Measurements from ENCODE around the gene MYO1F. TPM values are rescaled to one million over a fixed set of nuclear protein-coding genes. Genes with fewer than 3 reads are reported as not detected.

Gene MYO1F
- total RNA-seq, 2 experiments from 2014 or later, result 21.0 to 21.4 TPM

GRCh38 chr19:8482696-8483095 lies 94.5 kb downstream of the MYO1F start:
- DNase-seq (no peak), ATAC-seq (no peak)
- H3K36me3 Mint-ChIP-seq (ENCODE audit: low read depth), result peaks cover 76% of the 10 kb centered on the region
- H3K4me3 Mint-ChIP-seq, result no peak overlapping the region
- ChIA-PET CTCF (interaction anchor here (0.9 to 5.3 kb wide), 4 partner anchors 11 to 97 kb away, joined by 3 to 31 read pairs (median 3); partner anchors contain the start of gene MARCHF2), POLR2A (interaction anchor here (1.0 to 2.5 kb wide), 6 partner anchors 20 to 118 kb away, joined by 3 to 13 read pairs (median 4); partner anchors contain the start of genes ANGPTL4, HNRNPM and ZNF414)
- peak overlapping the region; percentile 53 for H3K27ac Mint-ChIP-seq
- H3K27me3 Mint-ChIP-seq, result no peaks in the 10 kb centered on the region
- peaks cover 69% of the 10 kb centered on the region for H3K4me1 Mint-ChIP-seq (ENCODE audit: low read depth)
- intact Hi-C loops (cut with micrococcal nuclease), result no loop called here
- H3K9me3 Mint-ChIP-seq, result no peaks in the 10 kb centered on the region
- TF ChIP-seq, protein P1, sequence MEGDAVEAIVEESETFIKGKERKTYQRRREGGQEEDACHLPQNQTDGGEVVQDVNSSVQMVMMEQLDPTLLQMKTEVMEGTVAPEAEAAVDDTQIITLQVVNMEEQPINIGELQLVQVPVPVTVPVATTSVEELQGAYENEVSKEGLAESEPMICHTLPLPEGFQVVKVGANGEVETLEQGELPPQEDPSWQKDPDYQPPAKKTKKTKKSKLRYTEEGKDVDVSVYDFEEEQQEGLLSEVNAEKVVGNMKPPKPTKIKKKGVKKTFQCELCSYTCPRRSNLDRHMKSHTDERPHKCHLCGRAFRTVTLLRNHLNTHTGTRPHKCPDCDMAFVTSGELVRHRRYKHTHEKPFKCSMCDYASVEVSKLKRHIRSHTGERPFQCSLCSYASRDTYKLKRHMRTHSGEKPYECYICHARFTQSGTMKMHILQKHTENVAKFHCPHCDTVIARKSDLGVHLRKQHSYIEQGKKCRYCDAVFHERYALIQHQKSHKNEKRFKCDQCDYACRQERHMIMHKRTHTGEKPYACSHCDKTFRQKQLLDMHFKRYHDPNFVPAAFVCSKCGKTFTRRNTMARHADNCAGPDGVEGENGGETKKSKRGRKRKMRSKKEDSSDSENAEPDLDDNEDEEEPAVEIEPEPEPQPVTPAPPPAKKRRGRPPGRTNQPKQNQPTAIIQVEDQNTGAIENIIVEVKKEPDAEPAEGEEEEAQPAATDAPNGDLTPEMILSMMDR (IDR thresholded peaks at IDR 0.05), result no peak

GRCh38 chr19:8481616-8482015 lies 95.6 kb downstream of the MYO1F start:
- no peaks in the 10 kb centered on the region for H3K27me3 Mint-ChIP-seq
- peak; percentile 25 for ATAC-seq
- intact Hi-C loops (cut with micrococcal nuclease), result no loop called here
- peaks cover 68% of the 10 kb centered on the region for H3K4me1 Mint-ChIP-seq (ENCODE audit: low read depth)
- no peaks in the 10 kb centered on the region for H3K9me3 Mint-ChIP-seq
- peak overlapping the region; percentile 72 for H3K27ac Mint-ChIP-seq
- TF ChIP-seq, protein P1 (IDR thresholded peaks at IDR 0.05), result no peak
- peaks cover 75% of the 10 kb centered on the region for H3K36me3 Mint-ChIP-seq (ENCODE audit: low read depth)
- no peak overlapping the region for H3K4me3 Mint-ChIP-seq
- ChIA-PET CTCF (interaction anchor here (0.9 to 5.3 kb wide), 5 partner anchors 13 to 98 kb away, joined by 3 to 31 read pairs (median 3); no protein-coding TSS in a partner anchor), POLR2A (interaction anchor here (1.6 to 2.5 kb wide), 3 partner anchors 19 to 36 kb away, joined by 3 to 13 read pairs (median 5); partner anchors contain the start of genes HNRNPM and ZNF414)
- no peak for DNase-seq

GRCh38 chr19:8481201-8481600 lies 96.0 kb downstream of the MYO1F start:
- no peak overlapping the region for H3K4me3 Mint-ChIP-seq
- ATAC-seq, result peak; percentile 25

DNA sequence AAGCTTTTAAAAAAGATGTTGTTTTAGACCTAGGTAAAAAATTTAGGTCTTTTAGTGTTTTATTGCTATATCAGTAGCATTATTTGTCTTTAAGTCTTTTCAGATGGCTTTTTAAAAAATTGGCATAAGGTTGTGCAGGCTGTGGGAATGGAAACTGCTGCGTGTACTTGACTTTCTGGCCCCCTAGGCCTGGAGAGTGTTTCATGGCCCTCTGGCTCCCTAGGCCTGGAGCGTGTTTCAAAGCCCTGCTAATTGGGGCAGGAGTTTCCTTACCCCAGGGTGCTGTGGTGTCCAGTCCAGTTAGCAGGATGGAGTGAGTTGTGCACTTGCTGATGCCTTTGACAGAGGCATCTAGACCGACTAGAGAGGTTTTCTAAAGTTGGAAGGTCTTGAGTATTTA lies 98.6 kb downstream of the MYO1F start:
- Mint-ChIP-seq H3K9me3 (no peaks in the 10 kb centered on the region), H3K4me1 (ENCODE audit: low read depth) (peaks cover 73% of the 10 kb centered on the region), H3K27ac (peak overlapping the region; percentile 75), H3K27me3 (no peaks in the 10 kb centered on the region), H3K36me3 (ENCODE audit: low read depth) (peaks cover 74% of the 10 kb centered on the region), H3K4me3 (no peak overlapping the region)
- no peak for DNase-seq
- POLR2A ChIA-PET, result interaction anchor here (0.9 to 1.4 kb wide), 4 partner anchors 11 to 46 kb away, joined by 3 to 4 read pairs (median 3); partner anchors contain the start of gene ZNF414
- intact Hi-C loops (cut with micrococcal nuclease), result no loop called here
- no peak for ATAC-seq
- CTCF ChIA-PET, result interaction anchor here (1.0 to 5.3 kb wide), 2 partner anchors 101 to 163 kb away, joined by 3 to 31 read pairs; no protein-coding TSS in a partner anchor
- TF ChIP-seq, protein P1 (IDR thresholded peaks at IDR 0.05), result no peak

More at GRCh38 chr19:8481201-8481600, 96.0 kb downstream of the MYO1F start:
- Mint-ChIP-seq H3K4me1 (ENCODE audit: low read depth) (peaks cover 68% of the 10 kb centered on the region), H3K36me3 (ENCODE audit: low read depth) (peaks cover 74% of the 10 kb centered on the region), H3K27me3 (no peaks in the 10 kb centered on the region), H3K27ac (peak overlapping the region; percentile 72), H3K9me3 (no peaks in the 10 kb centered on the region)
- intact Hi-C loops (cut with micrococcal nuclease), result no loop called here
- ChIA-PET POLR2A (interaction anchor here (1.9 to 2.5 kb wide), 2 partner anchors 19 to 35 kb away, joined by 5 to 13 read pairs; partner anchors contain the start of gene HNRNPM), CTCF (interaction anchor here (1.1 to 5.3 kb wide), 3 partner anchors 13 to 99 kb away, joined by 3 to 31 read pairs (median 3); no protein-coding TSS in a partner anchor)
- TF ChIP-seq, protein P1 (IDR thresholded peaks at IDR 0.05), result no peak
- no peak for DNase-seq

GRCh38 chr19:8477889-8478288 lies 99.4 kb downstream of the MYO1F start:
- Mint-ChIP-seq H3K27ac (peak overlapping the region; percentile 75), H3K36me3 (ENCODE audit: low read depth) (peaks cover 70% of the 10 kb centered on the region), H3K27me3 (no peaks in the 10 kb centered on the region), H3K9me3 (no peaks in the 10 kb centered on the region), H3K4me3 (no peak overlapping the region), H3K4me1 (ENCODE audit: low read depth) (peaks cover 75% of the 10 kb centered on the region)
- ATAC-seq, result peak; percentile 31
- TF ChIP-seq, protein P1 (IDR thresholded peaks at IDR 0.05), result no peak
- intact Hi-C loops (cut with micrococcal nuclease), result no loop called here
- ChIA-PET CTCF (no interaction called here), POLR2A (interaction anchor here (1.1 kb wide), 1 partner anchor 25 kb away, joined by 4 read pairs; no protein-coding TSS in a partner anchor)
- DNase-seq, result no peak

Data from activated CD8-positive, alpha-beta T cell treated with anti-CD3 and anti-CD28 coated beads for 36 hours (primary cell).